ENCODE data around the gene MAP3K9.
A peak's percentile ranks its signal among the peaks of the same experiment; 100 is the strongest.
"Not testable (repeated sequence)": the region's sequence is repeated elsewhere in the genome, so short reads cannot be mapped to it uniquely, and the experiment has no call there.

MAP3K9 gene

DNA sequence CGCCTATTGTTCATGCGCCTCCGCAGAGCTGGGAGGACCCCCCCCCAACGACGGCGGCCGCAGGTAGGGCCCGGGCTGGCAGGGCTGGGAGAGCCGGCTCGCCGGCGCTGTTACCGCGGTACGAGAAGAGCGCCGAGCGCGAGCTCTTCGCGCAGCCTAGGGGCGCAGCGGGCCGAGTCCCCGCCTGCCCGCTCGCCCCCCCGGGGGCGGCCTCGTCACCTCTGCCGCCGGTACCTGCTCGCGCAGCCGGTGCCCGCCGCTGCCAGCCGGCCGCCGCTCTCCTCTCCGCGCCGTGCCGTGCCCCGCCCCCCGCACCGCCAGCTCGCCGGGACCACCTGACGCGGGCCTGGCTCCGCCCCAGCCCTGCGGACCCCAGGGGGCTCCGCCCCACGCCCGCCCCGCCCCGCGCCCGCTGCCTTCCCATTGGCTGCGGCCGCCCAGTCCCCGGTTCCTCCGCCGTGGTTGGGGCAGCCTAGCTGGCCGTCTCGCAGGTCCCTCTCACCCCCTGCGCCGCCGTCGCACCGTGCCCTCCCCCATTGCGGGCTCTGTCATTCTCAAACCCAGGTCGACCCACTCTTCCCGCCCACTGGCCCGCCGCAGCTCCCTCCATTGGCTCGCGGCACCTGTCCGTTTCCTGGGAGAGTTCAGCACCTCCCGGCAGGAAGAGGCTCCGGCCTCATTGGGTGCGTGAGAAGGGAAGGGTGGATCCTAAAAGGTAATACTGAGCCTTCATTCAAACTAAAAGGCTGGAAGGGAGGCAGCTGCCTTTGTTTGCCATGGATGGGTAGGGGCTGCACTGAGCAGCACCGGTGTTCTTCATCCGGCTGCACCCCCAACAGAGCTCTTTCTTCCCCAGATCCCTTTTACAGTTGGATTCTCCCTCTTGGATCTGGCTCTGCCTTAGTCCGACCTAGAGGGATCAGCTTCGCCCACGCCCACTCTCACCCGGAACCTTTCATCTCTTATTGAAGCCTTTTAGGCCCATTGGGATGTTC, at the start of gene MAP3K9:
Gene MAP3K9 (minus strand): TSS at position 289 of the 995 bp plus-strand sequence. CDS start 342 bp downstream, outside the sequence.
- peak; percentile 84 for DNase-seq (ENCODE audit: low read depth)

DNA sequence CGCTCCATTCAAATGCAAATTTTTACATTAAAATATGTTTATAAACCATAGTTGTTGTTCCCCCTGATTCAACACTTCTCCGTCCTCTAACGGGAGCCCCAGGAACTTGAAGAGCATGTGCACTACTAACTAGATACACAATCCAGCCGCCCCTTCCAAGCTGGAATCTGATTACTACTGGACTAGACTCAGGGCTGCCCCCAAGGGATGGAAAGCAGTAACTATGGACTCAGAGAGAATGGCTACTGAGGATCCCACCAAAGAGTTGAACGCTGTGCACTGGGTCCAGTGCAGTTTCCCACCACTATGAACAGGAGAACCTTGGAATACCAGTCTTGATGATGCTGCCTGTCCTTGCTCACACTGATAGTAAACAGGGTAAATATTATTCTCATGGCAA, 49.3 kb upstream of the MAP3K9 start:
- DNase-seq (ENCODE audit: low read depth) = no peak

DNA sequence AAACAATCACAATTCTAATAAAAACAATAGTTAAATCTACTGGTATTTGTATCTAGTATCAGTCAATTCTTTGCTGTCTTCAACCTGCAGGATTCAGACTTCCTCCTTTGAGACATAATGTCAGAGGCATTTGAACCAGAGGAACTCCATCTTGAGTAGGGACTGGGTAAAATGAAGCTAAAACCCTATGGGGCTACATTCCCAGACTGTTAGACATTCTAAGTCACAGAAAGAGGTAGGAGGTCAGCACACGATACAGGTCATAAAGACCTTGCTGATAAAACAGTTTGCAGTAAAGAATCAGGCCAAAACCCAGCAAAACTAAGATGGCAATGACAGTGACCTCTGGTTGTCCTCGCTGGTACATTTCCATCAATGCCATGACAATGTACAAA, 48.2 kb upstream of the MAP3K9 start:
- no peak for DNase-seq (ENCODE audit: low read depth)

DNA sequence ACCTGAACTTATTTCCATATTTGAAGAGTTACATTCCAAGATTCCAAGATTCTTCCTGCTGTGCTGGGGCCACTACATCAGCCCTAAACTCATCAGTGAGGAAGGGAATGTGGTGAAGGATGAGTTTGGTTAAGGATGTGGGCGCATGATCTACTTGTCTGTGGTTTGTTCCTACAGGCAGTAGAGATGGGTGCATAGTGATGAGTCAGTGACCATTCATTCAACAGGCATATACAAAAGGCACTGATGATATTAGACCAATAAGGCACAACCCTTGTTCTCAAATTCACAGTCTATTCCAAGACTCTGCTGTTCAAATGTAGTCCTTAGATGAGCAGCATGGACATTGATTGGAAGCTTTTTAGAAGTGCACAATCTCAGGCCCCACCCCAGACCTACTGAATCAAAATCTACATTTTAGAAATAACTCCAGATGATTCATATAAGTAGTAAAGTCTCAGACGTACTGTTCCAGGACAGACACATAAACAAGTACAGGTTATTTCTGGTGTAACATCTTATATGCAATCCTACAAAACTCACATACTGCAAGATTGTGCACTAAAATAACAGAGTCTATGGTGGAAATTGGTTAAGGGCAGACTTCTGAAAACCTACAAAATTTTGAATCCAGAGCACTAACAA, 47.7 kb upstream of the MAP3K9 start:
- DNase-seq (ENCODE audit: low read depth) = no peak

DNA sequence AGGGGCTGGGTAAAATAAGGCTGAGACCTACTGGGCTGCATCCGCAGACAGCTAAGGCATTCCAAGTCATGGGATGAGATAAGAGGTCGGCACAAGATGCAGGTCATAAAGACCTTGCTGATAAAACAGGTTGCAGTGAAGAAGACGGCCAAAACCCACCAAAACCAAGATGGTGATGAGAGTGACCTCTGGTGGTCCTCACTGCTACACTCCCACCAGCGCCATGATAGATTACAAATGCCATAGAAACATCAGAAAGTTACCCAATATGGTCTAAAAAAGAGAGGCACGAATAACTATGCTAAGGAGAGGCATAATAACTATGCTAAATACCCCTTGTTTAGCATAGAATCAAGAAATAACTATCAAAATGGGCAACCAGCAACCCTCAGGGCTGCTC, 46.2 kb upstream of the MAP3K9 start:
- DNase-seq (ENCODE audit: low read depth) = no peak

DNA sequence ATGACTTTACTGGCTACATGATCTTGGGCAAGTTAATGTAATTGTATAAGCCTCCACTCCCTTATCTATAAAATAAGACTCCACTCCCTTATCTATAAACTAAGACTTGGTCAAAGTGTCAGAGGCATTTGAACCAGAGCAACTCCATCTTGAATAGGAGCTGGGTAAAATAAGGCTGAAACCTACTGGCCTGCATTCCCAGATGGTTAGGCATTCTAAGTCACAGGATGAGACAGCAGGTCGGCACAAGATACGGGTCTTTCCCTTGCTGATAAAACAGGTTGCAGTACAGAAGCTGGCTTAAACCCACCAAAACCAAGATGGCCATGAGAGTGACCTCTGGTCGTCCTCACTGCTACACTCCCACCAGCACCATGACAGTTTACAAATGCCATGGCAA, 44.3 kb upstream of the MAP3K9 start:
- not testable (repeated sequence) for DNase-seq (ENCODE audit: low read depth)

- no peak for DNase-seq (ENCODE audit: low read depth)
Measured at GRCh38 chr14:70847406-70848090, 38.2 kb upstream of the MAP3K9 start.

DNA sequence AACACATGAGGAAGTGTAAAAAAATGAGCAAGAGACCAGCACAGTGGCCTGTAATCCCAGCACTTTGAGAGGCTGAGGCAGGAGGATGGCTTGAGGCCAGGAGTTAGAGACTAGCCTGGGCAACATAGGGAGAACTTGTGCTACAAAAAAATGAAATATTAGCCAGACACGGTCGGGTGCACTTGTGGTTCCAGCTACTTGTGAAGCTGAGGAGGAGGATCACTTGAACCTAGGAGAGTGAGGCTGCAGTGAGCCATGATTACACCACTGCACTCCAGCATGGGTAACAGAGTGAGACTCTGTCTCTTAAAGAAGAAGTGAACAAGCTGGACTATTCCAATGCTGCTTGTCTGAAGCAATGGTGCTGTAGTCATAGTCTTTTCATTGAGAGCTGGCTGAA, 36.3 kb upstream of the MAP3K9 start:
- no peak for DNase-seq (ENCODE audit: low read depth)

- no peak for DNase-seq (ENCODE audit: low read depth)
Measured at GRCh38 chr14:70842851-70843462, 33.6 kb upstream of the MAP3K9 start.

- DNase-seq (ENCODE audit: low read depth) = no peak
Measured at GRCh38 chr14:70838076-70838475, 28.8 kb upstream of the MAP3K9 start.

DNA sequence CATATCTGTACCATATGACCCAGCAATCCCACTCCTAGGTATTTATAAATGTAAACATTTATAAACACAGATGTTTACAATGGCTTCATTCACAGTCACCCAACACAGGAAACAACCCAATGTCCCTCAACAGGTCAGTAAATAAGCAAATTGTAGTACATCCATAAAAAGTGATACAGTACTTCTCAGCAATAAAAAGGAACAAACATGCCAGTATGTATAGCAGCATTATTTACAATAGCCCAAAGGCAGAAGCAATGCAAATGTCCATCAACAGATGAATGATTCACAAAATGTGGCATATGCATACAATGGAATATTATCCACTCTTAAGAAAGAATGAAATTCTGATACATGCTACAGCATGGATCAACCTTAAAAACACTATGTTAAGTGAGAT, 27.6 kb upstream of the MAP3K9 start:
- DNase-seq (ENCODE audit: low read depth) = no peak

DNA sequence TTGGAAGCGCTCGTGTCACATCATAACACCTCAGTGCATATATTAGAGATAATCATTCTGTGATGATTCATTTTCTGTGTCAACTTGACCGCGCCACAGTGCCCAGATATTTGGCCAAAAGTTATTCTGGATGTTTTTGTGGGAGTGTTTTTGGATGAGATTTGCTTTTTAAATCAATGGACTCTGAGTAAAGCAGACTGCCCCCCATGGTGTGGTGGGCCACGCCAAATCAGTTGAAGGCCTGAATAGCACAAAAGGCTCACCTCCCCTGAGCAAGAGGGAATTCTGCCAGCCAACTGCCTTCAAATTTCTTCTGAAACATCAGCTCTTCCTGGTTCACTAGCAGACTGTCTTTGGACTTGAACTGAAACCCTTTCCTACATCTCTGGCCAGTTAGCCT, 24.6 kb upstream of the MAP3K9 start:
- DNase-seq (ENCODE audit: low read depth) = no peak

GRCh38 chr14:70832561-70833305, 23.4 kb upstream of the MAP3K9 start:
- no peak for DNase-seq (ENCODE audit: low read depth)

DNA sequence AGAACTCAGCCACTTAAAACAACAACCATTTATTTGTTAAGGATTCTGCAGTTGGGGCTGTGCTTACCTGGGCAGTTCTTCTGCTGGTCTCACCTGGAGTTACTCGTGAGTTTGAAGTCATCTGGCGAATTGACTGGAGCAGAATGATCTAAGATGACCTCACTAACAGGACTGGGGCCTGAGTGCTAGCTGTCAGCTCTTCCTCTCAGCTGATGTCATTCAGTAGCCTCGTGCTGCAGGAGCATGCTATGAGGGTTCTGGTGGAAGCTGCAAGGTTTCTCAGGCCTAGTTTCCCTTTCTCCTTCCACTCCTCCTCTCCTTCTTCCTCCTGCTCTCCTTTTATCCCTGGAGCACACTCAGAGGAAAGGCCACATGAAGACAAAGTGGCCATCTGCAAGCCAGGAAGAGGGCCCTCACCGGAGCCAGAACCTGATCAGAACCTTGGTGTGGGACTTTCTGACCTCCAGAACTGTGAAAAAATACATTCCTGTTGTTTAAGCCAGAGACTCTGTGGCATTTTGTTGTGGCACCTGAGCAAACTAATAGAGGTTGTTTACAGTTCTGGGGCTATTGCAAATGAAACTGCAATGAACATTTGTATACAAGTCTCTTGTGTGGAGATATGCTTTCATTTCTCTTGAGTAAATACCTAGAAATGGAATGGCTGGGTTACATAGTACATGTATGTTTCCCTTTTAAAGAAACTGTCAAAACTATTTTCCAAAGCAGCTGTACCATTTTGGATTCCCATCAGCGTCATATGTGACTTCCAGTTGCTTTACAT, 21.9 kb upstream of the MAP3K9 start:
- no peak for DNase-seq (ENCODE audit: low read depth)

DNA sequence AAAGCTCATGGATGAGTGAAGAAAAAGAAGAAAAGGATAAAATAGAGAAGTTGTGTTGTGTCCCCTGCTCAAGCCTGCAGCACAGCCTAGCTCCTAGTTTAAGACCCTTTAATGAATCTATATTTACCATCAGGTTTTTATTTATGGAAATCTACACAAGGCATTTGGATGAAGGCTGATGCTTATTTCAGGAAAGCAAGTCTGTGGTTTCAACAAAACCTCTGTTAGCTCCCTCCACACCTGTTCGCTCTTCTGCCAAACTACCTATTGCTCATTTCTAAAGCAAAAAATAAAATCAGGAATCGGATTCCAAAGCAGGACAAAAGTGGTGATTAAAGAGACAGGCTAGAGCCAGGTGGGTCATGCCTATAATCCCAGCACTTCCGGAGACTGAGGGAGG, 18.9 kb upstream of the MAP3K9 start:
- no peak for DNase-seq (ENCODE audit: low read depth)

- no peak for DNase-seq (ENCODE audit: low read depth)
Measured at GRCh38 chr14:70827752-70828151, 18.4 kb upstream of the MAP3K9 start.

DNA sequence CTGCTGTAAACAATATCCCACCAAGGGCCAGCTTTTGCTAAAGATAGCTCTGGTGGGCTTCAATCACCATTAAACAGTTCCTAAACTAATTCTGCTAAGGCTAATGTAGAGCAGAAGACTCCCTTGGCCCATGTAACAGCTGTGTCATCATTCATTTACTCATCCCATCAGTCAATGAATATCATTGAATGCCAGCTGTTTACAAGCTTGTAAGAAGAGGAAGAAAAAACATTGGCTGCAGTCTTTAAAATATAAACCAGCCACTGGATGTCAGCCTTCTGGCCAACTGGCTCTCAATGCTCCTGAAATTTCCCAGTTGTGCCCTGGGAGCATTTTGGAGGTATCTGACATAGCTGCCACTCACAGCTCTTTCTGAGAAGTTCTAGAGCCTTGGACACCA, 18.0 kb upstream of the MAP3K9 start:
- DNase-seq (ENCODE audit: low read depth) = no peak

DNA sequence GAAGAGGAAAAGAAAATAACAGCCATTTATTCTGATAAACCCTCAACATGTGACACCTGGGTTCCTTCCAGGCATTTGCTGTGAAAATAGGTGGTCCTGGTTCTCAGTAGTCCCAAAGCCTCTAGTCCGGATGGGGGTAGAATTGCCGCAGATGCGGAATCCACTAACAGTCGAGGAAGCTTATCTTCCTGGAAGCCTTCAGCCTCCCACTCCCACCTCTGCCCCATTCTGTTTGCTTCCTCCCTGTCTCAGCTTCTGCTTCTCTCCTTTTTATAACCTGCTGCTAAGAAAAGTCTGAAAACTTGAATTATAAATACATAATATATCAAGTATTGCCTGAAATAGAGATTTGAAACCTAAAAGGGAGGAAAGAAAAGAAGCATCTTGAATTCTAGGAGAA, 14.0 kb upstream of the MAP3K9 start:
- DNase-seq (ENCODE audit: low read depth) = no peak

- DNase-seq (ENCODE audit: low read depth) = no peak
Measured at GRCh38 chr14:70822530-70823185, 13.3 kb upstream of the MAP3K9 start.
